Measurements from ENCODE around the gene PACSIN3. TPM values are rescaled to one million over a fixed set of nuclear protein-coding genes. Genes with fewer than 3 reads are reported as not detected.

PACSIN3 gene
- total RNA-seq, 2 experiments from 2014 or later, result 0.91 to 1.2 TPM

DNA sequence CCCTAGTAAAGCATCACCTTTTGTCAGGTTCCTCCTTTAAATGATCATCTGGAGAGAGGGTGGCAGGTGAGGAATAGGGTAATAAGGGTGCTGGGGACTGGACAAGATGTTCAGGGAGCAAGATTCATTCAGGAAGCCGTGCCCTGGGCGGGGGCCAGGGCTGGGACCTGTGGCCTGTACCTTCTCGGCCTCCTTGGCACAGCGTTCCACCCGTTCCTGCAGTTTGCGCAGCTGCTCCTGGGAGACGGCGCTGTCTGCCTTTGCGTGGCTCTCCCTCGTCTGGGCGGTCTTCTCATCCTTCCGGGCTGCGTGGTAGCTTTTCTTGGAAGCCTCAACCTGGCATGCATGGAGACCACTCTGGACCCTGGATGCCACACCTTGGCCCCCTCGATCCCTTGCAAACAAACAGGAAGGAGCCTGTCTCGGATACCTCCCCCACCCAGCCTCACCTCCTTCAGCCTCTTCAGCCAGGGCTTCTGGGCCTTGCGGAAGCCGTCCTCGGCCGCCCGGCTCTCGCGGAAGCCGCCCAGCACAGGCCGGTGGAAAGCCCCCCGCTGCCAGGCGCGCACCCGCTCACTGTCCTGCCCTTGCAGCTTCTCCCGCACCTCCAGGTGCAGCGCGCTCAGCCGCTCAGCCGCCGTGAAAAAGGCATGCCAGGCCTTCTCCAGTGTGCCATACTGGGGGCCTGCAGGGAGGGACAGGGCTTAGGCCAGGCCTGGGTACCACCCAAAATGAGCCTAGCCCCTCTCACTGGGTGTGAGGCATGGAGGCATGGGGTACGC lies 6.0 kb downstream of the PACSIN3 start:
- CTCF ChIA-PET, result interaction anchor here (0.6 to 4.8 kb wide), 13 partner anchors 8 to 372 kb away, joined by 3 to 38 read pairs (median 4); partner anchors contain the start of gene DDB2
- Mint-ChIP-seq H3K4me1 (peaks cover 29% of the 10 kb centered on the region), H3K36me3 (ENCODE audit: low read depth) (peaks cover 9% of the 10 kb centered on the region), H3K27ac (no peak overlapping the region), H3K27me3 (peaks cover 6% of the 10 kb centered on the region), H3K9me3 (no peaks in the 10 kb centered on the region), H3K4me3 (no peak overlapping the region)
- no peak for DNase-seq
- POLR2A ChIA-PET, result interaction anchor here (1.1 to 10.3 kb wide), 6 partner anchors 7 to 68 kb away, joined by 3 to 124 read pairs (median 4); partner anchors contain the start of genes ACP2, DDB2 and PACSIN3

- ChIA-PET POLR2A (interaction anchor here (0.6 to 10.3 kb wide), 6 partner anchors 8 to 94 kb away, joined by 3 to 124 read pairs (median 4); partner anchors contain the start of genes DDB2 and PACSIN3), CTCF (interaction anchor here (0.6 to 4.8 kb wide), 15 partner anchors 8 to 373 kb away, joined by 3 to 38 read pairs (median 4); partner anchors contain the start of gene DDB2)
- H3K9me3 Mint-ChIP-seq, result no peaks in the 10 kb centered on the region
- peaks cover 4% of the 10 kb centered on the region for H3K27me3 Mint-ChIP-seq
- no peak overlapping the region for H3K4me3 Mint-ChIP-seq
- H3K27ac Mint-ChIP-seq, result peak overlapping the region; percentile 34
- peaks cover 9% of the 10 kb centered on the region for H3K36me3 Mint-ChIP-seq (ENCODE audit: low read depth)
- peaks cover 33% of the 10 kb centered on the region for H3K4me1 Mint-ChIP-seq
- DNase-seq, result peak; percentile 55
Measured at GRCh38 chr11:47179655-47179991, 6.6 kb downstream of the PACSIN3 start.

DNA sequence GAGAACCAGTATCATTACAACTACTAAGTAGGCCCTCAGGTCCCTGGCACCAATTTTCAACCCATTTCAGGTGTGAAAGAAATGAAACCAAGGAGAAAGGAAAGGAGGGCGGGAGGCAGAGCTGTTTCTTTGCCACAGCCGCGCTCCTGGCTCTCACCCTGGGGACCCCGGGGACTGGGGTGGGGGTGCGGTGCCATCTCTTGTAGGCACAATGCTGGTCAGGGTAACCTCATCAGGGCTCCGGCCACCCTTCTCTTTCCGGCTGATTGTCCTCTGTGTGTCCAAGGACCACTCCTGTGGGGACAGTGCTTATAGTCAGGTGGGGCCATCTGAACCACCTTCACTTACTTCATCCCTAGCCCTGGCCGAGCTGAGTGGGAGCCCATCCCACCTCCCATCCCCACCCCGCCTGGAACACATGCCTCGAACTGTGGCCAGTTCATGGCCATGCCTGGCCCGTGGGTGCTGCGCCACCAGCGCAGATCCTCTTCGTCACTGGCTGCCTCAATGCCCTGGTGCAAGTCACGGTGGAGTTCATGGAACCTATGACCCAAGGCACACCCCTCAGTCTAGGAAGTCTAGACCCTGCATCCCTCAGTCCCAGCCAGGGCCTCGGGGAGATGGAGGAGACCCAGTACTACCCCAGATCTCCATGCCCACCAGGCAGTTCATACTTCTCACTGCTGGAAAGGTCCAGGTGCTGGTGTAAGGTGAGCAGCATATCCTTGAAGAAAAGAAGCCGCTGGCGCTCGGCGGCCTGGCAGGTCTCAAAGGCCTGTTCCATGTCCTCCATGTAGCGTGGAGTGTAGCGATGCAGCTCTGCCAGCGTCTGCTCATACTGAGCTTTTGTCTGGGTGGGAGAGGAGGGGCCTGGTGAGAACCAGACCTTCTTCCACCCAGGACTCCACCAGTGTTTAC lies 7.2 kb downstream of the PACSIN3 start:
- ChIA-PET CTCF (interaction anchor here (0.6 to 4.8 kb wide), 20 partner anchors 8 to 373 kb away, joined by 3 to 38 read pairs (median 4); partner anchors contain the start of genes ACP2, DDB2 and PACSIN3), POLR2A (interaction anchor here (0.6 to 10.3 kb wide), 7 partner anchors 8 to 95 kb away, joined by 3 to 124 read pairs (median 3); partner anchors contain the start of genes DDB2 and PACSIN3)
- no peak for DNase-seq
- Mint-ChIP-seq H3K36me3 (ENCODE audit: low read depth) (peaks cover 10% of the 10 kb centered on the region), H3K4me1 (peaks cover 34% of the 10 kb centered on the region), H3K27ac (peak overlapping the region; percentile 59), H3K27me3 (no peaks in the 10 kb centered on the region), H3K9me3 (no peaks in the 10 kb centered on the region), H3K4me3 (no peak overlapping the region)

GRCh38 chr11:47178316-47178715 lies 7.9 kb downstream of the PACSIN3 start:
- H3K27ac Mint-ChIP-seq, result peak overlapping the region; percentile 21
- H3K36me3 Mint-ChIP-seq (ENCODE audit: low read depth), result peaks cover 16% of the 10 kb centered on the region
- DNase-seq, result no peak
- H3K4me1 Mint-ChIP-seq, result peaks cover 37% of the 10 kb centered on the region
- ChIA-PET POLR2A (interaction anchor here (0.7 to 10.3 kb wide), 6 partner anchors 9 to 95 kb away, joined by 3 to 124 read pairs (median 4); partner anchors contain the start of genes ACP2, DDB2 and PACSIN3), CTCF (interaction anchor here (0.8 to 4.8 kb wide), 12 partner anchors 9 to 152 kb away, joined by 3 to 38 read pairs (median 4); partner anchors contain the start of genes ACP2, DDB2 and PACSIN3)
- H3K9me3 Mint-ChIP-seq, result no peaks in the 10 kb centered on the region
- H3K4me3 Mint-ChIP-seq, result no peak overlapping the region
- no peaks in the 10 kb centered on the region for H3K27me3 Mint-ChIP-seq

- H3K27ac Mint-ChIP-seq, result peak overlapping the region; percentile 98
- peaks cover 41% of the 10 kb centered on the region for H3K4me1 Mint-ChIP-seq
- peaks cover 21% of the 10 kb centered on the region for H3K36me3 Mint-ChIP-seq (ENCODE audit: low read depth)
- H3K9me3 Mint-ChIP-seq, result no peaks in the 10 kb centered on the region
- no peaks in the 10 kb centered on the region for H3K27me3 Mint-ChIP-seq
- POLR2A ChIA-PET, result interaction anchor here (0.7 to 10.3 kb wide), 7 partner anchors 9 to 95 kb away, joined by 3 to 124 read pairs (median 3); partner anchors contain the start of genes ACP2, DDB2, MADD and PACSIN3
- CTCF ChIA-PET, result interaction anchor here (0.8 to 4.8 kb wide), 12 partner anchors 9 to 234 kb away, joined by 3 to 38 read pairs (median 4); partner anchors contain the start of genes ACP2, DDB2 and PACSIN3
- peak overlapping the region; percentile 94 for H3K4me3 Mint-ChIP-seq
- no peak for DNase-seq
Measured at GRCh38 chr11:47177846-47178245, 8.4 kb downstream of the PACSIN3 start.

DNA sequence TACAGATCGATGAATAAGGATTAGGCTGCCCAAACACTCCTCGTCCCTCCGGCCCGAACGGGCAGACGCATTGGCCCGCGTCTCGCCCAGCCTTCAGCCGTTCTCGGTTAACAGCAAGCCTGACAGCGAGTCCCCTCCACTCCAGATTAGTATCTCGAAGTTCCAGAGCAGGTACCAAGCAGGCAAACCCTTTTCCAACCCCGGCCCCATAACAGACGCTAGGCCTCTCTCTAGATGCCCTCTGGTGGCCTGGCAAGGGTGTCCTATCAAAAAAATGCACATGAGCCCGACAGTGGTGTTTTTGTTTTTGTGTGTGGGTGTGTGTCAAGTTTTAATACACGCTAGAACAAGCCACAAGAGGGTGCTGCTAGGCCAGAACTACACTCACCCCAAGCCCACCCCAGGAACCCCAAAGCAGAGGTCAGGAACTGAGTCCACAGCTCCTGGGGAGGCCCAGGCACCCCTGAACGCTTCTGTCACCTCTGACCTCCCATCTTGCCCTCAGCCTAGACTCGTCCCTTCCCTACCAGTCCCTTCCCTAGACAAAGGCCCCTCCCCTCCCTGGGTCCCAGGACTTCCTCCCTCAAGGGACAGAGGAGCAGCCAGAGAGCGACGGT lies 8.9 kb downstream of the PACSIN3 start:
- peak; percentile 80 for DNase-seq
- POLR2A ChIA-PET, result interaction anchor here (0.7 to 10.3 kb wide), 8 partner anchors 10 to 96 kb away, joined by 3 to 124 read pairs (median 4); partner anchors contain the start of genes ACP2, DDB2, MADD and PACSIN3
- Mint-ChIP-seq H3K27me3 (no peaks in the 10 kb centered on the region), H3K4me3 (peak overlapping the region; percentile 94), H3K36me3 (ENCODE audit: low read depth) (peaks cover 24% of the 10 kb centered on the region), H3K4me1 (peaks cover 43% of the 10 kb centered on the region), H3K27ac (peak overlapping the region; percentile 98), H3K9me3 (no peaks in the 10 kb centered on the region)
- CTCF ChIA-PET, result interaction anchor here (0.8 to 4.8 kb wide), 11 partner anchors 10 to 235 kb away, joined by 3 to 38 read pairs (median 3); partner anchors contain the start of genes ACP2, DDB2 and PACSIN3

GRCh38 chr11:47176328-47177228 lies 9.7 kb downstream of the PACSIN3 start, which contains the start of gene ARFGAP2:
Gene ARFGAP2 (minus strand): TSS chr11:47176879. CDS start chr11:47176853, 26 bp downstream.
- Mint-ChIP-seq H3K4me3 (peak within 1 kb of the TSS; percentile 94), H3K4me1 (peaks cover 48% of the 10 kb centered on the region), H3K9me3 (no peaks in the 10 kb centered on the region), H3K27me3 (no peaks in the 10 kb centered on the region), H3K36me3 (ENCODE audit: low read depth) (peaks cover 29% of the 10 kb centered on the region), H3K27ac (peak within 1 kb of the TSS; percentile 98)
- ChIA-PET CTCF (interaction anchor here (1.4 to 4.8 kb wide), 3 partner anchors 11 to 236 kb away, joined by 4 to 33 read pairs (median 15); partner anchors contain the start of genes DDB2 and PACSIN3), POLR2A (interaction anchor here (0.8 to 10.3 kb wide), 9 partner anchors 10 to 250 kb away, joined by 3 to 124 read pairs (median 6); partner anchors contain the start of genes ACP2, DDB2, MADD and PACSIN3)
- DNase-seq, result peak; percentile 97

- Mint-ChIP-seq H3K36me3 (ENCODE audit: low read depth) (peaks cover 36% of the 10 kb centered on the region), H3K4me1 (peaks cover 54% of the 10 kb centered on the region), H3K27ac (peak overlapping the region; percentile 98), H3K9me3 (no peaks in the 10 kb centered on the region), H3K27me3 (no peaks in the 10 kb centered on the region), H3K4me3 (peak overlapping the region; percentile 94)
- ChIA-PET POLR2A (interaction anchor here (0.8 to 10.3 kb wide), 8 partner anchors 10 to 250 kb away, joined by 3 to 124 read pairs (median 6); partner anchors contain the start of genes DDB2, PACSIN3 and PSMC3), CTCF (interaction anchor here (0.8 to 4.8 kb wide), 2 partner anchors 39 to 73 kb away, joined by 3 to 33 read pairs; partner anchors contain the start of genes ACP2 and DDB2)
- no peak for DNase-seq
Measured at GRCh38 chr11:47175746-47176327, 10.4 kb downstream of the PACSIN3 start.

GRCh38 chr11:47172740-47173336 lies 13.4 kb downstream of the PACSIN3 start:
- POLR2A ChIA-PET, result interaction anchor here (1.2 to 1.3 kb wide), 4 partner anchors 9 to 98 kb away, joined by 3 to 5 read pairs (median 3); no protein-coding TSS in a partner anchor
- DNase-seq, result no peak
- Mint-ChIP-seq H3K4me3 (no peak overlapping the region), H3K27me3 (no peaks in the 10 kb centered on the region), H3K4me1 (peaks cover 46% of the 10 kb centered on the region), H3K27ac (no peak overlapping the region), H3K36me3 (ENCODE audit: low read depth) (peaks cover 44% of the 10 kb centered on the region), H3K9me3 (no peaks in the 10 kb centered on the region)
- CTCF ChIA-PET, result interaction anchor here (0.9 to 1.2 kb wide), 2 partner anchors 9 to 11 kb away, joined by 4 read pairs; no protein-coding TSS in a partner anchor

- Mint-ChIP-seq H3K36me3 (ENCODE audit: low read depth) (peaks cover 52% of the 10 kb centered on the region), H3K27ac (no peak overlapping the region), H3K9me3 (no peaks in the 10 kb centered on the region), H3K4me1 (peaks cover 39% of the 10 kb centered on the region), H3K27me3 (no peaks in the 10 kb centered on the region), H3K4me3 (no peak overlapping the region)
- POLR2A ChIA-PET, result interaction anchor here (1.2 to 1.3 kb wide), 3 partner anchors 9 to 99 kb away, joined by 3 to 5 read pairs (median 3); no protein-coding TSS in a partner anchor
- CTCF ChIA-PET, result interaction anchor here (0.9 to 1.2 kb wide), 3 partner anchors 8 to 88 kb away, joined by 3 to 4 read pairs (median 4); no protein-coding TSS in a partner anchor
- DNase-seq, result no peak
Measured at GRCh38 chr11:47171856-47172255, 14.4 kb downstream of the PACSIN3 start.

All from activated CD4-positive, alpha-beta memory T cell treated with anti-CD3 and anti-CD28 coated beads, Interleukin-2, amount 10 ng/mL, durations not matched to agents 7 days and 5 days (primary cell).